Retina (tissue), 1 donor: ENCODE measurements around the gene SERPINB13.

Experiments used
- DNase-seq: peaks from one replicate; pipeline ENCODE4 v3.0.0-alpha.2; 2016

SERPINB13 gene, protein sequence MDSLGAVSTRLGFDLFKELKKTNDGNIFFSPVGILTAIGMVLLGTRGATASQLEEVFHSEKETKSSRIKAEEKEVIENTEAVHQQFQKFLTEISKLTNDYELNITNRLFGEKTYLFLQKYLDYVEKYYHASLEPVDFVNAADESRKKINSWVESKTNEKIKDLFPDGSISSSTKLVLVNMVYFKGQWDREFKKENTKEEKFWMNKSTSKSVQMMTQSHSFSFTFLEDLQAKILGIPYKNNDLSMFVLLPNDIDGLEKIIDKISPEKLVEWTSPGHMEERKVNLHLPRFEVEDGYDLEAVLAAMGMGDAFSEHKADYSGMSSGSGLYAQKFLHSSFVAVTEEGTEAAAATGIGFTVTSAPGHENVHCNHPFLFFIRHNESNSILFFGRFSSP

DNA sequence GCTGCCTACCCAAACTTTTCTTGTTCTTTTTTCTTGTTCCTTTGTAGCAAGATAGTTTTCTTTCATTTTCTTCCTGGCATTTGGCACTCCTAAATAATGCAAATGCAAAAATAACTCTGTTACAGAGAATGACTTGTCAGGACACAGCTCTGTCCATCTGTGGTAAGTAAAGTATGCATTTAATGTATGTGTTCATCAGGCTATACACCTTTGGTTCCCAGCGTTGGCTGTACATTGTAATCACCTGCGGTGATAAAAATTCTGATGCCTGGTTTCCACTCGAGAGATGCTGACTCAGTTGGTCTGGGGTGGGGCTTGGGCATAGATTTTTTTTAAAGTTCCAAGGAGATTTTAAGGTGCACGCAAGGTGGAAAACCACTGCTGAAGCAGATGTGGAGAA is at the start of gene SERPINB13:
SERPINB13 (plus strand) TSS at position 378 of the 400 bp plus-strand sequence. CDS start 1,325 bp downstream, outside the sequence.
- no peak for DNase-seq

- DNase-seq: no peak
These were observed 47.1 kb upstream of the SERPINB13 start for GRCh38 chr18:63539904-63540510.

GRCh38 chr18:63542069-63542468 is 45.1 kb upstream of the SERPINB13 start, which contains the start of gene SERPINB12:
Gene SERPINB12, plus strand, starts transcription at chr18:63542369. Its CDS starts 13,791 bp downstream, at chr18:63556160.
- DNase-seq: no peak

GRCh38 chr18:63544017-63544416 is 43.1 kb upstream of the SERPINB13 start:
- no peak for DNase-seq

GRCh38 chr18:63545000-63545399 is 42.1 kb upstream of the SERPINB13 start:
- DNase-seq: no peak

- no peak for DNase-seq
These were observed 37.1 kb upstream of the SERPINB13 start for GRCh38 chr18:63550068-63550467.

GRCh38 chr18:63551769-63552168 is 35.4 kb upstream of the SERPINB13 start:
- DNase-seq: no peak

- DNase-seq: no peak
These were observed 34.6 kb upstream of the SERPINB13 start for GRCh38 chr18:63552581-63552980.

DNA sequence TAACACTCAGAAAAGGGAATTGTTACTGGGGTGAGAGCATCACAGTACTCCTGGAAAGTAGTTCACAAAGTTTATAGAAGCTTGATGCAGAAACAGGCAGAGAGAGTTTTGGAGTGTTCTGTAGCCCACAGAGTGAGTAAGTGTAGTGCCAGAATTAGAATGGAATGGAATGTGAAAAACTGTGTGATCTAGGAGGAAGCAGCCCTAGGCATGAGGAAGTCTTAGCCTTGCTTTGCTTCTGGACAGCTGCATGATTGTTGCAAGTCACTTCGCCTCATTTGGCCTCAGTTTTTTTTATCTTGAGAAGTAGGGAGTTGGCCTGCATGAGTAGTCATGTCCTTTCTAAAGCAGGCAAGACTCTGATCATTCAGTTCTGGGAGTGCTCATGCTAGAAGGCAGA is 34.1 kb upstream of the SERPINB13 start:
- DNase-seq: no peak

DNA sequence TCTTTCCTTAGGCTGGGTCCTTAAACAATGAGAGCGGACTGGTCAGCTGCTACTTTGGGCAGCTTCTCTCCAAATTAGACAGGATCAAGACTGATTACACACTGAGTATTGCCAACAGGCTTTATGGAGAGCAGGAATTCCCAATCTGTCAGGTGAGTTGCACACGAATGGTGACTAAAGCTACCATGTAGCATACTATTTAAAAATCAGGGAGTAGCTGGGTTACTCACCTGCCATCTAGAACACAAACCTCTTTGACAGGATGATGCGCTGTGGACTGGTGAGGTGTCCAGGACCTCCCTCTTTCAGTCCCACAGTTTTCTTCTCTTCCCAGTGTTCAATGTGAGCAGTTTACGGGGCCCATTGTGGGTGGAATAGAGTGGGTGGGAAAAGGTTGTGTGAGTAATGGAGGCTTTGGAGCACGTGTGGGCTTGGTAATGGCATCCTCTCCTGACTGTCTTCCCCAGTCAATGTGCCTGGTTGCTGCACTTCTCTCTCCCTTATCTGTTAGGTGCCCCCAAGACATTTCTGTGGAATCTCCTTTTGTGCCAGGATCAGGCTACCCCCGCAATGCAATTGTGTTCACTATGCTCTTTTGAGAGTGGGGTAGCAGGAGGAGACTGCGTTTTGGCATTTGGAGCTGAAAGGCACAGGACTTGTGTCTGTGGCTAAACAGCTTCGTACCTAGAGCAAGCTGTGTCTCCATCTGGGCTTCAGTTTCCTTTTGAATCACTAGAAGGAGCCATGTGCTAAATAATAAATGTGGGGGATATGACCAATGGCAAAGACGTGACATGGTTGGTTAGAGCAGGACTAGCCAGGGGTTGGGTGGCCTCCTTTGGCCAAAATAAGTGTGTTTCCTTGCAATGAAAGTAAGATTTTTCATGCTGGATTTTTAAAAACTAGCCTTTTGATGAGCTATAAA is 27.3 kb upstream of the SERPINB13 start:
- DNase-seq: no peak

DNA sequence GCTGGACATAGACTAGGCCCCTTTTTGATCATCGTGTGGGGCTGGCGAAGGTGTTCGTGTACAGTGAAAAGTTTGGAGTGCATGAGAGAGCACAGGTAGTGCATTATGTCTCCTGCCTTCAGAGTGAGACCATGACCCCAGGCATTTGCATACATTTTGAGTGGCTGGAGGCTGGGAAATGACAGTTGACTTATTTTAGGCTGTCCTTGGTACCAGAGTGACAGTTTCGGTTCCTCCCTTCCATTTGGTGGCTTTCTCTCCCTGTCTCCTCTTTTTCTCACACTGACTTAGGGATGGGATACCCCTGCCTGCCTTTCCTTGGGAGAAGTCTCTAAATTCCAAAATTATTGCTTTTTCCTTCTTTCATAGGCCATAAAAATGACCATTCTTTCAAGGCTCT is 24.9 kb upstream of the SERPINB13 start:
- DNase-seq: no peak

GRCh38 chr18:63564021-63564420 is 23.1 kb upstream of the SERPINB13 start:
- DNase-seq: no peak

DNA sequence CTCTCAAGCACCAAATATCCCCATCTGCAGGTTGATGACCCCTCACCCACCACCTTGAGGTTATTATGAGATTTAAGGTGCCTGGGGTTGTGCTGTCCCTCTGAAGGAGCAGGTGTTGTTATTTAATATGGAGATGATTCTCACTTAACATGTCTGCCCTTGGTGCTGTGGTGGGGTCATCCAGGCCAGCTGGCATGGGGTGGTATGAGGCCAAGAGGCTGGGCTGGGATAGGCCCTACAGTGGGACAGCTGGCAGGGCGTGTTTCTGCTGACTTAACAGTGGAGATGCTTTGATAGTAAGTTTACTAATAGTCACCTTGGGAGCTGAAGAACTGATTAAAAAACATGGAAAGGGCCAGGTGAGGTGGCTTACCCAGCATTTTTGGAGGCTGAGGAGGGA is 22.6 kb upstream of the SERPINB13 start:
- no peak for DNase-seq

- DNase-seq: no peak
These were observed 19.9 kb upstream of the SERPINB13 start for GRCh38 chr18:63567276-63567675.

DNA sequence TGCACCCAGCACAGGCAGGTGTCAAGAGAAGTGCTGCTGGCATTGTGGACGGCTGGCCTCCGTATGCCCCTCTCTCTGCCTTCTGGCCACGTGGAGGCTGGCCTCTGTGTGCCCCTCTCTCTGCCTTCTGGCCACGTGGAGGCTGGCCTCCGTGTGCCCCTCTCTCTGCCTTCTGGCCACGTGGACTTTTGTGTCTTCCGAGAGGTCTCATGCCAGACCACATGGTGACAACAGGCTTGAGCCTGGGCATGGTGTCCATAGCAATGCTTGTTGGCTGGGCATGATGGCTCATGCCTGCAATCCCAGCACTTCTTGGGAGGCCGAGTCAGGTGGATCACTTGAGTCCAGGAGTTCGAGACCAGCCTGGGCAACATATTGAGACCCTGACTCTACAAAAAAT is 19.3 kb upstream of the SERPINB13 start:
- no peak for DNase-seq

- no peak for DNase-seq
These were observed 16.4 kb upstream of the SERPINB13 start for GRCh38 chr18:63570721-63571120.

DNA sequence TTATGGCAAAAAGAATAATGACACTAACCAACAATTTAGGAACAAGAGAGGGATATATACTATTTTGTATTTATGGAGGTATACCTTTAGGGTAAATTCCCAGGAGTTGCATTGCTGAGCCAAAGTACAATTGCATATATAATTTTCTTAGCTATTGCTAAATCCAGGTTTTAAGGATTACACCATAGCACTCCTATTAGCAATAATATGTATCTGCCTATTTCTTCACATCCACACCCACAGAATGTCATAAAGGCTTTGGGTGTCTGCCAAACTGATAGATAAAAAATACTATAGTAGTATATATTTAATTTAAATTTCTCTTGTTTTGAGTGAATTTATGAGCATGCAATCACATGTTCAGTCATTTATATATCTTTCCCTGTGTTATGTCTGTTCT is 11.5 kb upstream of the SERPINB13 start:
- no peak for DNase-seq

GRCh38 chr18:63578357-63578958 is 8.7 kb upstream of the SERPINB13 start:
- no peak for DNase-seq

GRCh38 chr18:63579616-63580015 is 7.5 kb upstream of the SERPINB13 start:
- DNase-seq: no peak

DNA sequence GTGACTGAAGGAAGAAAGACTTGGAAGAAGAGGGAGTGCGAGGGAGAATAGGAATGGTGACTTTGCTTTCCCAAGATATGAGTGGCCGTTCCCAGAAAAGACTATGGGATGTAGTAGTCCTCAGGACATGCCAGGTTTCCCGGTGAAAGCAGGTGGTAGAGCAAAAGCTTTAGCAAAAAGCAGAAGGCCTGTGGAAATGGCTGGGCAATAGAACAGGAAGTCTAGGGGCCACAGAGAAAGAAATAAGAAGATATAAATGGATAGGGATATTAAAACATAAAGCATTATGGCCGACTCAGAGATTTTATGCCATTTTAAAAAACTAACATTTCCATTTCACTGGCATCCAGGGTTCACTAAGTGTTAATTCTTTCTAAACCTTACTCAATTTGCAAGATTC is 1.2 kb upstream of the SERPINB13 start:
- no peak for DNase-seq

DNA sequence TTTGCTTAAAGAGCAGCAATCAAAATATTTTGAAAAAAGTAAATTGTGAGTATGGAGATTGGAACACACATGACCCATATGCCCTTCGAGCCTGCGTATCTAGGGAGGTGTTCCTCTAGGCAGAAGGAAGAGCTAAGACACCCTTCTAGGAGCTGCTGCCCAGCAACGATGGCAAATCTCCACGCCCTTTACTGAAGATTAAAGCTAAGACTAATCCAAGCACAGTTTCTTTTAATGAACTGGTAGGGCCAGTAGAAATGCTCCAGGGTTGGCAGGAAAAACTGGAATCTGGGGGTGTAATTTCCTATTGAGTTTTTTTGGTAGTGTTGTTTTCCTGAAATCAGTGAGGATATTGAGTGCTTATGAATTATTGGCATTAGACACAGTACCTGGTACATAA is 712 bp upstream of the SERPINB13 start:
- no peak for DNase-seq

- DNase-seq: no peak
These were observed 1.8 kb downstream of the SERPINB13 start for GRCh38 chr18:63588909-63589308.

GRCh38 chr18:63590373-63590772 is 3.2 kb downstream of the SERPINB13 start:
- DNase-seq: no peak
